ENCODE results near the gene FAM228A. TPM values are rescaled to one million over a fixed set of nuclear protein-coding genes. Genes with fewer than 3 reads are reported as not detected.

Gene FAM228A
- polyA plus RNA-seq, 1 of the 3 experiments (the other 2 are of a cell fraction), result 0.10 TPM

DNA sequence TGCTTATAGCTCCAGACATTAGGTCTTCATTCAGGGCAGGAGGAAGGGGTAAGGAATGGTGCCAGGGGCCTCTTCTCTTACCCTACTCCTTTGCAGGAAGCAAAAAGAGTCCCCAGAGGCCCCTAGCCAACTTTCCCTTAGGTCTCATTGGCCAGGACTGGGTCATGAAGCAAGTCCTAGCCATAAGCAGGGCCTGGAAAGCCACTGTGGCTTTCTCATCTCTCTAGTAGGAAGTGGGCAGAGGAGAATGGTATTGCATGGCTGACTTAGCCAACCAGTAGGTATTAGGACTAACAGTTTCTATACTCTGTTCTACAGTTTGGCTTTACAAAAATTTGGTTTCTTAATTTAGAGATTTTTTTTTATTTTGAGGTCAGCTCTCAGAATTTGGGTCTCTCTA is 4.8 kb downstream of the FAM228A start:
- CTCF ChIA-PET, result interaction anchor here (0.5 to 1.9 kb wide), 4 partner anchors 8 to 38 kb away, joined by 3 to 4 read pairs (median 4); no protein-coding TSS in a partner anchor
- Histone ChIP-seq H4K20me1 (ENCODE audit: insufficient read depth) (no peaks in the 10 kb centered on the region), H3K4me3 (ENCODE audit: low read depth in 2 of 2, low read length in 1 of 2) (no peak overlapping the region), H3F3A (replicated peaks; ENCODE audit: insufficient read depth) (no peaks in the 10 kb centered on the region), H3K9me3 (no peaks in the 10 kb centered on the region), H3K4me1 (ENCODE audit: control insufficient read depth in 1 of 2, insufficient read depth in 2 of 2, low read depth in 1 of 2, low read length in 1 of 2) (no peaks in the 10 kb centered on the region), H2AFZ (ENCODE audit: low read depth) (no peak overlapping the region), H3K79me2 (ENCODE audit: insufficient read depth) (no peaks in the 10 kb centered on the region), H3K9ac (no peak overlapping the region), H3K4me2 (no peak overlapping the region), H3K27me3 (ENCODE audit: insufficient read depth) (no peaks in the 10 kb centered on the region), H3K36me3 (replicated peaks in 1 of 2; ENCODE audit: control insufficient read depth in 1 of 2, insufficient read depth in 2 of 2, low read length in 1 of 2) (no peaks in the 10 kb centered on the region), H3K27ac (ENCODE audit: low read depth in 2 of 2, low read length in 1 of 2) (no peak overlapping the region), H3K9me2 (no peaks in the 10 kb centered on the region)
- TF ChIP-seq TCF12 (IDR thresholded peaks at IDR 0.05), result no peak
- TF ChIP-seq POLR2AphosphoS5 (IDR thresholded peaks at IDR 0.05; ENCODE audit: low read depth, low read length), result no peak
- TF ChIP-seq MEF2A (IDR thresholded peaks at IDR 0.05; ENCODE audit: borderline replicate concordance, low read depth), result no peak
- no peak for TF ChIP-seq RXRA (IDR thresholded peaks at IDR 0.05; ENCODE audit: borderline replicate concordance, low read depth)
- DNase-seq, result no peak
- POLR2A ChIA-PET, result interaction anchor here (0.6 kb wide), 1 partner anchor 59 kb away, joined by 3 read pairs; no protein-coding TSS in a partner anchor

DNA sequence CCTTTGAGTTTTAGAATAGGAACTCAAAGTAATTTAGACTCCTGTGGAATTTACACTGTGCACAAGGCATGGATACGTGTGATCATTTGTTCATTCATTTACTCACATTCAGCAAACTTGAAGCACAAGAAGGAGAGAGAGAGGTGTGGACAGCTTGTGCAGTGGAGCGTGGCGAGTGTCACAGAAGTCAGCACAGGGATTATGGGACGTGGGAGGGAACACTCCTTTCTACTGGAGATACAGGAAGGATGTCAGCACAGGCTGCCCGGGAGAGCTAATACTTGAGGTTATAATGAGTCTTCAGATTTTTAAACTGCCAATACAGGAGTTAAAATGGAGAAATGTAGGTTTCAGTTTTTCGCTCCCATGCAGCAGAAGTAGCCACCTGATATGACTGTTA is 7.0 kb downstream of the FAM228A start:
- Histone ChIP-seq H3K4me2 (no peak overlapping the region), H3K9me2 (no peaks in the 10 kb centered on the region), H2AFZ (ENCODE audit: low read depth) (no peak overlapping the region), H3K4me1 (ENCODE audit: control insufficient read depth in 1 of 2, insufficient read depth in 2 of 2, low read depth in 1 of 2, low read length in 1 of 2) (no peaks in the 10 kb centered on the region), H3K79me2 (ENCODE audit: insufficient read depth) (no peaks in the 10 kb centered on the region), H3F3A (replicated peaks; ENCODE audit: insufficient read depth) (no peaks in the 10 kb centered on the region), H3K9me3 (peaks cover 4% of the 10 kb centered on the region; the same call in 1 of the 2 replicates), H4K20me1 (ENCODE audit: insufficient read depth) (no peaks in the 10 kb centered on the region), H3K4me3 (ENCODE audit: low read depth in 2 of 2, low read length in 1 of 2) (no peak overlapping the region), H3K36me3 (replicated peaks in 1 of 2; ENCODE audit: control insufficient read depth in 1 of 2, insufficient read depth in 2 of 2, low read length in 1 of 2) (no peaks in the 10 kb centered on the region), H3K27ac (ENCODE audit: low read depth in 2 of 2, low read length in 1 of 2) (no peak overlapping the region), H3K27me3 (ENCODE audit: insufficient read depth) (no peaks in the 10 kb centered on the region), H3K9ac (no peak overlapping the region)
- POLR2A ChIA-PET, result no interaction called here
- WGBS (ENCODE audit: low lambda C conversion rate), result 90% methylated on average over 6 of the region's 6 CpGs
- CTCF ChIA-PET, result no interaction called here
- DNase-seq, result no peak
- TF ChIP-seq FOXJ3 (CRISPR knock-in tag; IDR thresholded peaks at IDR 0.05), result no peak
- TF ChIP-seq MXI1 (IDR thresholded peaks at IDR 0.05; ENCODE audit: low read depth, low read length), result no peak
- TF ChIP-seq, protein P1, sequence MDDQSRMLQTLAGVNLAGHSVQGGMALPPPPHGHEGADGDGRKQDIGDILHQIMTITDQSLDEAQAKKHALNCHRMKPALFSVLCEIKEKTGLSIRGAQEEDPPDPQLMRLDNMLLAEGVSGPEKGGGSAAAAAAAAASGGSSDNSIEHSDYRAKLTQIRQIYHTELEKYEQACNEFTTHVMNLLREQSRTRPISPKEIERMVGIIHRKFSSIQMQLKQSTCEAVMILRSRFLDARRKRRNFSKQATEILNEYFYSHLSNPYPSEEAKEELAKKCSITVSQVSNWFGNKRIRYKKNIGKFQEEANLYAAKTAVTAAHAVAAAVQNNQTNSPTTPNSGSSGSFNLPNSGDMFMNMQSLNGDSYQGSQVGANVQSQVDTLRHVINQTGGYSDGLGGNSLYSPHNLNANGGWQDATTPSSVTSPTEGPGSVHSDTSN (IDR thresholded peaks at IDR 0.05), result no peak
- no peak for TF ChIP-seq TAF1 (IDR thresholded peaks at IDR 0.05; ENCODE audit: borderline replicate concordance, low read depth, low read length)

DNA sequence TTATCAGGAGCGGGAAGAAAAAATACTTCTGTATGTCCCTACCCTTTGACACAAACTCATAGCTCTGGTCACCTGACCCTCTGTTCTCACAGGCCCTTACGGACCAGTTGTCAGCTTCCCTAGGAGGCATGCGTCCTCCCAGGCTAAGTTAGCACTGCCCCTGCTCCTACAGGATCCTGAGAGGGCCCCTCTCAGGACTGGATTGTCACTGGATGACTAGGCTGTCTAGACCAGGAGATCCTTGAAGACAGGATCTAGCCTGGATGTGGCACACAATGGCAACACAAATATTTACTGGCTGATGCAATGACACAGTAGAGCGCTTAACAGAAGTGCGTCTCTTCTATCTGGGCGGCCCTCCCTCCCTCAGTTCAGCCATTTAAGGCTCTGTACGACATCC is 7.7 kb downstream of the FAM228A start:
- CTCF ChIA-PET, result interaction anchor here (1.0 kb wide), 1 partner anchor 79 kb away, joined by 3 read pairs; no protein-coding TSS in a partner anchor
- no peak overlapping the region for H3K9ac ChIP-seq
- TF ChIP-seq NFIC (IDR thresholded peaks at IDR 0.05; ENCODE audit: borderline replicate concordance) (no peak), GATA2 (CRISPR knock-in tag; IDR thresholded peaks at IDR 0.05) (no peak), TCF12 (IDR thresholded peaks at IDR 0.05) (no peak), FOXJ3 (CRISPR knock-in tag; IDR thresholded peaks at IDR 0.05) (no peak), RFX5 (IDR thresholded peaks at IDR 0.05; ENCODE audit: low read length) (no peak), FOXM1 (IDR thresholded peaks at IDR 0.05; ENCODE audit: low read depth) (no peak), CHD2 (IDR thresholded peaks at IDR 0.05; ENCODE audit: low read length, partially characterized antibody) (no peak), TAF1 (IDR thresholded peaks at IDR 0.05; ENCODE audit: borderline replicate concordance, low read depth, low read length) (no peak), FOSL2 (IDR thresholded peaks at IDR 0.05; ENCODE audit: borderline replicate concordance, low read depth) (no peak), RAD21 (IDR thresholded peaks at IDR 0.05; ENCODE audit: low read length) (no peak), SMC3 (IDR thresholded peaks at IDR 0.05; ENCODE audit: low read depth, low read length) (no peak), MXI1 (IDR thresholded peaks at IDR 0.05; ENCODE audit: low read depth, low read length) (no peak)
- TF ChIP-seq, protein P2, sequence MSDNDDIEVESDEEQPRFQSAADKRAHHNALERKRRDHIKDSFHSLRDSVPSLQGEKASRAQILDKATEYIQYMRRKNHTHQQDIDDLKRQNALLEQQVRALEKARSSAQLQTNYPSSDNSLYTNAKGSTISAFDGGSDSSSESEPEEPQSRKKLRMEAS (IDR thresholded peaks at IDR 0.05; ENCODE audit: low read depth), result no peak
- TF ChIP-seq, protein P3, sequence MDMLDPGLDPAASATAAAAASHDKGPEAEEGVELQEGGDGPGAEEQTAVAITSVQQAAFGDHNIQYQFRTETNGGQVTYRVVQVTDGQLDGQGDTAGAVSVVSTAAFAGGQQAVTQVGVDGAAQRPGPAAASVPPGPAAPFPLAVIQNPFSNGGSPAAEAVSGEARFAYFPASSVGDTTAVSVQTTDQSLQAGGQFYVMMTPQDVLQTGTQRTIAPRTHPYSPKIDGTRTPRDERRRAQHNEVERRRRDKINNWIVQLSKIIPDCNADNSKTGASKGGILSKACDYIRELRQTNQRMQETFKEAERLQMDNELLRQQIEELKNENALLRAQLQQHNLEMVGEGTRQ (IDR thresholded peaks at IDR 0.05; ENCODE audit: borderline replicate concordance, low read depth, low read length), result no peak
- TF ChIP-seq, protein P4, sequence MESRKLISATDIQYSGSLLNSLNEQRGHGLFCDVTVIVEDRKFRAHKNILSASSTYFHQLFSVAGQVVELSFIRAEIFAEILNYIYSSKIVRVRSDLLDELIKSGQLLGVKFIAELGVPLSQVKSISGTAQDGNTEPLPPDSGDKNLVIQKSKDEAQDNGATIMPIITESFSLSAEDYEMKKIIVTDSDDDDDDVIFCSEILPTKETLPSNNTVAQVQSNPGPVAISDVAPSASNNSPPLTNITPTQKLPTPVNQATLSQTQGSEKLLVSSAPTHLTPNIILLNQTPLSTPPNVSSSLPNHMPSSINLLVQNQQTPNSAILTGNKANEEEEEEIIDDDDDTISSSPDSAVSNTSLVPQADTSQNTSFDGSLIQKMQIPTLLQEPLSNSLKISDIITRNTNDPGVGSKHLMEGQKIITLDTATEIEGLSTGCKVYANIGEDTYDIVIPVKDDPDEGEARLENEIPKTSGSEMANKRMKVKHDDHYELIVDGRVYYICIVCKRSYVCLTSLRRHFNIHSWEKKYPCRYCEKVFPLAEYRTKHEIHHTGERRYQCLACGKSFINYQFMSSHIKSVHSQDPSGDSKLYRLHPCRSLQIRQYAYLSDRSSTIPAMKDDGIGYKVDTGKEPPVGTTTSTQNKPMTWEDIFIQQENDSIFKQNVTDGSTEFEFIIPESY (IDR thresholded peaks at IDR 0.05; ENCODE audit: borderline replicate concordance, low read depth), result no peak

More for the DNA sequence above, 7.7 kb downstream of the FAM228A start:
- Histone ChIP-seq H3K36me3 (replicated peaks in 1 of 2; ENCODE audit: control insufficient read depth in 1 of 2, insufficient read depth in 2 of 2, low read length in 1 of 2) (no peaks in the 10 kb centered on the region), H3K9me3 (peaks cover 4% of the 10 kb centered on the region; the same call in 1 of the 2 replicates), H3K27ac (ENCODE audit: low read depth in 2 of 2, low read length in 1 of 2) (no peak overlapping the region), H3K27me3 (ENCODE audit: insufficient read depth) (no peaks in the 10 kb centered on the region), H3F3A (replicated peaks; ENCODE audit: insufficient read depth) (no peaks in the 10 kb centered on the region), H4K20me1 (ENCODE audit: insufficient read depth) (no peaks in the 10 kb centered on the region), H3K9me2 (no peaks in the 10 kb centered on the region), H3K4me3 (ENCODE audit: low read depth in 2 of 2, low read length in 1 of 2) (no peak overlapping the region), H2AFZ (ENCODE audit: low read depth) (no peak overlapping the region), H3K4me1 (ENCODE audit: control insufficient read depth in 1 of 2, insufficient read depth in 2 of 2, low read depth in 1 of 2, low read length in 1 of 2) (no peaks in the 10 kb centered on the region), H3K4me2 (no peak overlapping the region), H3K79me2 (ENCODE audit: insufficient read depth) (no peaks in the 10 kb centered on the region)
- DNase-seq, result no peak
- WGBS (ENCODE audit: low lambda C conversion rate), result 92% methylated on average over 7 of the region's 7 CpGs
- POLR2A ChIA-PET, result no interaction called here

Data from SK-N-SH (cell line).